GM19025 (cell line): ENCODE results near the gene ZNF740.
"Not testable (repeated sequence)": the region's sequence is repeated elsewhere in the genome, so short reads cannot be mapped to it uniquely, and the experiment has no call there.

ENCODE experiments used
- ATAC-seq: cut with Tn5 transposase; IDR thresholded peaks from one replicate; pipeline ENCODE4 v1.9.1; 2021; ENCODE audit warnings: mild to moderate bottlenecking, low read depth, moderate library complexity; ENCODE audit not compliant: unreplicated experiment

The ZNF740 gene, protein sequence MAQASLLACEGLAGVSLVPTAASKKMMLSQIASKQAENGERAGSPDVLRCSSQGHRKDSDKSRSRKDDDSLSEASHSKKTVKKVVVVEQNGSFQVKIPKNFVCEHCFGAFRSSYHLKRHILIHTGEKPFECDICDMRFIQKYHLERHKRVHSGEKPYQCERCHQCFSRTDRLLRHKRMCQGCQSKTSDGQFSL

DNA sequence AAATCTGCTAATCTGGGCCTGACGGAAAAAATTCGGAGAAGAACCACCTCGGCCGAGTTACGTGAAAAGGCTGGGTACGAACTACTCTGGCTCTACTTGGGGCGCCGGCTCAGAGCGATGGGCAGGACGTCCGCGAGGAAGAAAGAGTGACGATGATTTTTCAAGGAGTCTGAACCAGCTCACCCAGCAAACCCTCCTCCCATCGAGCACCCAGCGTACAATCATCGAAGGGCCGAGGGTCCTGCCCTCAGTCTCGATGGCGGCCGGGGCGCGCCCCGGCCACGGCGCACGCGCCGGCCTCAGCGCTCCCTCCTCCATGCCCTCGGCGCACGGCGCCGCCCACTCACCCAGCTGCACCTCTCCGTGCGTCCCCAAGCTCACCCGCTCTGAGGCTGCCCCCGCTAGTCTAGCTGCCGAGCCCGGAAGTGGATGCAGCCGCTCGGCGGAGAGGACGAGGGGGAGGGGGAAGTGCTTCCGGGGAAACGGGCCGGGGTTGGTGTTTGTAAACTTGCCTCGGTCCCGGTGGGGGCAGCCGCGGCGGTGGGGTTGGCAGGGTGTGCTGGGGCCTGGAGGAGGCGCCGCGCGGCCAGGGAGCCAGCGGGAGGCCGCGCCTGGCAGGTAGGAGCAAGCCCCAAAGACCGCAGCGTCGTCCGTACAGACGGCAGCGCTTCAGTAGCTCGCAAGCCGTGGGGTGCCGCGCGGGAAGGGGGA, at the start of gene ZNF740, which contains the start of gene CSAD:
Gene ZNF740 (plus strand): TSS at position 503 of the 711 bp plus-strand sequence. CDS start 1,262 bp downstream, outside the sequence.
Gene CSAD (minus strand): TSS at position 706 of the 711 bp plus-strand sequence. CDS start 7,455 bp downstream, outside the sequence.
- ATAC-seq, result peak; percentile 93

- ATAC-seq, result no peak
Observed at GRCh38 chr12:53131844-53132243, 48.7 kb upstream of the ZNF740 start.

DNA sequence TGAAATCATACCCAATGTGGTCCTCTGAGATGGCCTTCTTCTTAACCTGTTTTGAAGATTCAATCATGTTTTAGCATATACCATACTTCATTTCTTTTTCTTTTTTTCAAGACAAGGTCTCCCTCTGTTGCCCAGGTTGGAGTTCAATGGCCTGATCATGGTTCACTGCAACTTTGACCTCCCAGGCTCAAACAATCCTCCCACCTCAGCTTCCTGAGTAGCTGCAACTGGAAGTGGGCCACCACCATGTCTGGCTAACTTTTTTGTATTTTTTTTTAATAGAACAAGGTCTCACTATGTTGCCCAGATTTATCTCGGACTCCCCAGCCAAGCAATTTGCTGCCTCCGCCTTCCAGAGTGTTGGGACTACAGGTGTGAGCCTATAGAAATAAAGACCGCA, 46.8 kb upstream of the ZNF740 start:
- ATAC-seq, result no peak

GRCh38 chr12:53143355-53143754, 37.2 kb upstream of the ZNF740 start:
- ATAC-seq, result no peak

DNA sequence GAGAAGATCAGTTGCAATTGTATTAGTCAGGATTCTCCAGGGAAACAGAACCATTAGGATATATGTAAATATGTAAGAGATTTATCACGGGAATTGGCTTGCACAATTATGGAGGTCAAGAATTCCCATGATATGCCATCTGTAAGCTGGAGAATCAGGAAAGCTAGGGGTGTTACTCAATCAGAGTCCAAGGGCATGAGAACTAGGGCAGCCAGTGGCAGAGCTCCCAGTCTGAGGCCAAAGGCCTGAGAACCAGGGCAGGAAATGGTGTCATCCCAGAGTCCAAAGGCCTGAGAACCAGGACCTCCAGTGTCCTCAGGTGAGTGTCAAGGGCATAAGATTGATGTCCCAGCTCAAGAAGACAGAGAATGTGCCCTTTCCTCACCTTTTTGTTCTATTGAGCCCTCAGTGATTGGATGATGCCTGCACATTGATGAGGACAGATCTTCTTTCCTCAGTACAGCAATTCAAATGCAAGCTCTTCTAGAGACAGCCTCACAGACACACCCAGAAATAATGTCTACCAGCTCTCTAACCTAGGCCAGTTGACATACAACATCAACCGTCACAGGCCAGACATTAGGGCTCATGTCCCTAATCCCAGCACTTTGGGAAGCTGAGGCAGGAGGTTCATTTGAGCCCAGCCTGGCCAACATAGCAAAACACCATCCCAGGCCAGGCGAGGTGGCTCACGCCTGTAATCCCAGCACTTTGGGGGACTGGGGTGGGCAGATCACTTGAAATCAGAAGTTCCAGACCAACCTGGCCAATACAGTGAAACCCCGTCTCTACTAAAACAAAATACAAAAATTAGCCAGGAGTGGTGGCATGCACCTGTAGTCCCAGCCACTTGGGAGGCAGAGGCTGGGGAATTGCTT, 34.9 kb upstream of the ZNF740 start:
- ATAC-seq, result no peak

DNA sequence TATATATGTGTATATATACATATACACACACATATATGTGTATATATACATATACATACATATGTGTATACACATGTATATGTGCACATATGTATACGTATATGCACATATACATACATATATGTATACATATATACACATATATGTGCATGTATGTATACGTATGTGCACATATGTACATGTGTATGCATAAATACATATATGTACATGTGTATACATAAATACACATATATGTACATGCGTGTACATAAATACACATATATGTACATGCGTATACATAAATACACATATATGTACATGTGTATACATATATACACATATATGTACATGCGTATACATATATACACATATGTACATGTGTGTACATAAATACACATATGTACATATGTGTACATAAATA, 33.3 kb upstream of the ZNF740 start:
- no peak for ATAC-seq

GRCh38 chr12:53147653-53148052, 32.9 kb upstream of the ZNF740 start:
- no peak for ATAC-seq

DNA sequence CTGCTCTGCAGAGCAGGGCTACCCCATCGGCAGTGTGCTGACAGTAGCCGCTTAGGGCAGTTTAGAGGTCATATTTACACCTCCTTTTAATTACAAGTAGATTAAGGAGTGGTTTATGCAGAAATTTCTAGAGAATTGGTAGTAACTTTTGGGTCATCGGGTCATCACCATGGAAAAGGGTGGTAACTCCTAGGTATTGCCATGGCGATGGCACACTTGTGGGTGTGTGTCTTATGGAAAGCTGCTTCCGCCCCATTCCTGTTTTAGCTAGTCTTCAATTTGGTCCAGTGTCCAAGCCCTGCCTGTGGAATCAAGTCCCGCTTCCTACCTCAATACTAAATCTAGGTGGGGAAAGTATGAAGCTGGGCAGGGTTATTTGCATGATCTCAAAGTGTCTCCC, 29.5 kb upstream of the ZNF740 start:
- ATAC-seq, result no peak

DNA sequence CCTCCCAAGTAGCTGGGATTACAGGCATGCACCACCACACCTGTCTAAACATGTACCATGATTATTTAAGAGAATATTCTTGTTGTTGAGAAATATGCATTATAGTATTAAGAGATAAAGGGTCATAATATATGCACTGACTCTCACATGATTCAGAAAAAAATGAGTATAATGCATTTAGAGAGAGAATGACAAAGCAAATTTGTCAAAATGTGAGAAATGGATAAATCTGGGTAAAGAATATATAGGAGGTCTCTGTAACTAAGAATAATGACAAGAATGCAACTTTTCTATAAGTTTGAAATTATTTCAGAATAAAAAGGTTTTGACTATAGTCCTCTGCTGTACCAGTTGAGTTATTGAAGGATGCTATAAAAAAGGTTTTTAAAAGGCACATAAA, 28.1 kb upstream of the ZNF740 start:
- ATAC-seq, result no peak

DNA sequence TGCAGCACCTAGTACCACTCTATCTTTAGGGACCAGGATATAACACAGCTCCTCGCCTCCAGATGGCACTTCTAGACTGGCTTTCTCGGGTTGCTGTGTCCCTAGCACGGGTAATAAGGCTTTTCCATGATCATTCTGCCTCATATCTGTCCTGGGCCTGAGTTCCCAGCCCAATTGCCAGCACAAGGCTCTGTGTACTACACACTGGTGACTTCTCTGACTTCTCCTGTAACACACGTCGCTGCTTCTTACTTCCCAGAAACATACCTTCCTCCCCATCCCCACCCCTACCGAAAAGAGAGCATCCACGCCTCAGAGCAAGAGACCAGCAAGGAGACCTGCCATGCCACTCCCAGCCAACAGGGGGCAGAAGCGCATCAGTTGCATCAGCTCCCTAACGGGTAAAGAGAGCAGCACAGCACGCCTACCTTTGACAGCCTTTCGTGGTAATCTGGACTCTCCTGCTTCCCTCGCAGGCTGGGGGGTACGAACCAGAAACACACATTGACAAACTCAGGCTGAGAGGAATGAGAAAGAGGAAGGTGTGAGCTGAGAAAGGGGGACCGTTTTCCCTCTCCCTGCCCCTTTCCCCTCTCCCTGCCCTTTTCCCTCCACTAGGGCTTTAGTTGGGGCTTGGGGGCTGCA, 21.2 kb upstream of the ZNF740 start:
- ATAC-seq, result peak; percentile 55

DNA sequence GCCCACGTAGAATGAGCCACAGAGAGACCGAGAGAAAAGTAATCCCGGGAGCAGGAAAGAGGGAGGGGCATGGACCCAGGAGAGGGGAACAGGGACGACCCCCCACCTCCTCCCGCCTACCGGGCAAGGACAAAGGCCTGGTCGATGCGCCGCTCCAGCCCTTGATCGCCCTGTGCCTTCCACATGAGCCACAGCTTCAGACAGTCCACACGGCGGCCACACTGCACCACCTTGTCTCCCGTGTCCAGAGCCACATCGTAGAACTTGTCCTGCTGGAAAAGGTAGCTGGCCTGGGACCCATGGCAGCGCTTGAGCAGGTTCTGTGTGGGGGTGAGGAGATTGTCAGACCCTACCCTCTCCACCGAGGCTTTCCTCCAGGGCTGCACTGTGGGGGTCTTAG, 20.5 kb upstream of the ZNF740 start:
- no peak for ATAC-seq

DNA sequence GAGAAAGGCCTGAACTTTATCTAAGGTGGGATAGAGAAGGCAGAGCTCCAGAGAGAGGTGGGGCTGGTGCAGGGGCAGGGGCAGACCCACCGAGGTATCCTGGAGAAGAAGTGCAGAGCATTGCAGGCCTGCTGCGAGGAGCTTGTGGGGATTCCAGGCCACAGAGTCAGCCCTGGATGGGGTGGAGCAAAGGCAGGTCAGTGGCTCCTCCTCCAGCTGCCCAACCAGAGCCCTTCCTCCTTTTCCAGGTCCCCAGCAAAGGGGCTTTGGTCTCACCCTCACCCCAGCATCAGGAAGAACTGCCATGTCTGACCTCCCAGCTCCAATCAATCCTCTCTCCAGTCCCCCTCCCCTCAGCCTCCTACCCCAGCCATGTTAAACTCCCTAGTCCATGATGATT, 19.8 kb upstream of the ZNF740 start:
- ATAC-seq, result no peak

- ATAC-seq, result no peak
Observed at GRCh38 chr12:53161119-53161911, 19.2 kb upstream of the ZNF740 start.

- ATAC-seq, result not testable (repeated sequence)
Observed at GRCh38 chr12:53163008-53163407, 17.5 kb upstream of the ZNF740 start.

GRCh38 chr12:53166837-53167236, 13.7 kb upstream of the ZNF740 start:
- ATAC-seq, result no peak

DNA sequence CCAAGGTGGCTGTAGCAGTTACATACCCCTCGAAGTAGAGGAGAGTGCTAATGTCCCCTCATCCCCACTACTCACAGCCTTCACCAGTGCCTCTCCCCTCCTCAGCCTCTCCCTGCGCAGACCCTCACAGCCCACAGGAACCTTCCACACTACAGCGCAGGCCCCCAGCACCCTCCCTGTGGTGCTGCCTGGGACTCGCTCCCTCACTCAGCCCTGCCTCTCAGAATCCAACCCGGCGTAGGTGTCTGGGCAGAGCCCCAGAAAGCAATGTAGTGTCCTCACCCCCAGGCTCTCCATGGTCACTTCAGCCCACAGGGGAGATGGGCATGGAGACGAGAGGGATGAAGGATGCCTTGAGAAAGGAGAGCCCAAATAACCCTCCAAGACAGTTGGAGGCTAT, 10.9 kb upstream of the ZNF740 start:
- no peak for ATAC-seq

DNA sequence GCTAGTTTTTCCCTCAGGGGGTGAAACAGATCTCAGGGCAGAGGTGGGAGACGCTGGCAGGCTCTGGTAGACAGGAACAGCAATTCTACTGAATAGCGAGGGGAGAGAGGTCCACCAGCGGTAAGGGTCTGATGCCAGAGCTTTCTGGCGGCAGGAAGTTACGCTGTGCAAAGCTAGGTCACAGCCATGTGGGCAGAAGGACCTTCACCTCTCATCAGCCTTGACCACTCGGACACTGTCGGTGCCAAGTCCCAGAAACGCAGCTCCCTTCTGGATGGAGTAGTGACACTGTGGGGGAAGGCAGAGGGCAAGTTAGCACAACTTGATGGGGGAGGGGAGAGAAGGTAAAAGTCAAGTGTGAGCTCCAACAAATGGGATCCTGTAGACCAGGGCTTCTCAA, 10.3 kb upstream of the ZNF740 start:
- ATAC-seq, result no peak

GRCh38 chr12:53170876-53171724, 9.4 kb upstream of the ZNF740 start:
- no peak for ATAC-seq

DNA sequence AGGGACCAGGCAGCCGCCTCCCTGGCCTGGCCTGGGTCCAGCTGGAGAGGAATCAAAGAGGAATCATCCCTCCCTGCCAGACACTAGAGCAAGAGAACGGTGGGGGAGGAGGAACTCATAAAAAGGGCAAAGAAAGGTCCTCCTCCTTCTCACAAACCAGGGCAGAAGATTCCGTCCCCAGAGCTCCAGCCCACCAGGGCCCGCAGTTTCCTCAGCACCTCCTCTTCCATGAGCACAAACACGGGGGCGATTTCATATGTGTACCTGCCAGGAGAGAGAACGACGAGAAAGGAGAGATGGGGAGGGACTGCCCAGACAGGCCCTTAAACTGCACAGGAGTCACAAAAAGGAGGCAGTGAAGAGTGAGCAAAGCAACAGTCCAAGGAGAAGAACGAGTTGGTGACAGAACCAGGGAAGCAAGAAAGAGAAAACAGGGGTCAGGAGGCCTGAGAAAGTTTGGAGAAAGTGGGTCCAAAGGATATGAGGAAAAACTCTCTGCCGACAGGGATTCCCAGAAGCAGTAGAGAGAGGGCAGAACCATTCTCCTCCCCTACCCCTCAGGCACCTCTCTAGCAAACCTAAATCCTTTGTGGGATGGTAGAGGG, 8.7 kb upstream of the ZNF740 start:
- ATAC-seq, result no peak
